G401 (cell line): Measurements from ENCODE around the gene ANKRD55. TPM values are rescaled to one million over a fixed set of nuclear protein-coding genes. Genes with fewer than 3 reads are reported as not detected.
"Not testable (repeated sequence)": the region's sequence is repeated elsewhere in the genome, so short reads cannot be mapped to it uniquely, and the experiment has no call there.

Source experiments
- DNase-seq: peaks from one replicate; pipeline ENCODE4 v3.0.0-alpha.2; 2015; ENCODE audit warnings: low spot score
- in situ Hi-C: cut with HindIII; loops from 2 replicates; pipeline ENCODE4 v1.10.0; 2016; ENCODE audit warnings: low sequenced_read_pairs, mixed read lengths
- total RNA-seq: library from RNA; depleted of rRNA; stranded (reverse); fragments of >200 nt; shearing (Covaris generic); gene quantifications from 2 replicates; pipeline ENCODE4 v1.2.3, GENCODE V29; 2014

Gene ANKRD55
- total RNA-seq, 1 experiment from 2014 or later = not detected

GRCh38 chr5:56215019-56215830 lies 17.9 kb downstream of the ANKRD55 start:
- in situ Hi-C loops = no loop called here
- no peak for DNase-seq

GRCh38 chr5:56213886-56214535 lies 19.1 kb downstream of the ANKRD55 start:
- DNase-seq, in situ Hi-C loops: not testable (repeated sequence)

- DNase-seq = no peak
- in situ Hi-C loops = no loop called here
Measured at GRCh38 chr5:56212130-56212879, 20.8 kb downstream of the ANKRD55 start.

DNA sequence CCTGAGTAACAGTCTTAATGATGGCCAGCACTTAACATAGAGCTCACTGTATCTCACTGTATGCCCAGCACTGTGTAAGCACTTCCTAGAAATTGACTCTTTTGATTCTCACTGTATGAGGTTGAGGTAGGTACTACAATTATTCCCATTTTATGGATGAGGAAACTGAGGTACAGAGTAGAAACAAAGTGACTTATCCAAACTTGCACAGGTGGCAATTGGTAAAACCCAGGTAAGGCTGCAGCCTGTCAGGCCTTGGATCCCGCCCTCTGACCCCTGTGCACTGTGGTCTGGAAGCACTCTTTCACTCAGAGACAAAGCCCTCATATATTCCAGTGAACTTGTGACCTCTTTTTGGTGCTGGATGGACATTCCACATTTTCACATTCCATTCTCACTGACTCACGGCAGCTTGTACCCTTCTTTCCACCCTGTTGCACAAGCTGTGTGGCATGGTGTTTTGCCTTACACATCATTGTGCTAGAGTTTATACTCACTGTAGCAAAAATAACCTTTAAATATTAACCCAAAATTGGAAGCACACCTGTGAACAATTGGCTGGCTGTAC lies 21.7 kb downstream of the ANKRD55 start:
- in situ Hi-C loops = no loop called here
- no peak for DNase-seq

- in situ Hi-C loops = no loop called here
Measured at GRCh38 chr5:56208681-56209080, 24.4 kb downstream of the ANKRD55 start.

DNA sequence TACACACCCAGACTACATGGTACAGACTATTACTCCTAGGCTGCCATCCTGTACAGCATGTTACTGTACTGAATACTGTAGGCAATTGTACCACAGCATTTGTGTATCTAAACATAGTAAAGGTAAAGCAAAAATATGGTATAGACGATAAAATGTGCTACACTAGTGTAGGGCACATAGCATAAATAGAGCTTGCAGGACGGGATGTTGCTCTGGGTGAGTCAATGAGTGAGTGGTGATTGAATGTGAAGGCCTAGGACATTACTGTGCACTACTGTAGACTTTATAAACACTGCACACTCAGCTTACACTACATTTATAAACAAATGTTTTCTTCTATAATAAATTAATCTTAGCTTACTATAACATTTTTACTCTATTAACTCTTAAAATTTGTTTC lies 25.6 kb downstream of the ANKRD55 start:
- DNase-seq = no peak
- in situ Hi-C loops = no loop called here

More at GRCh38 chr5:56208681-56209080, 24.4 kb downstream of the ANKRD55 start:
- DNase-seq = no peak

DNA sequence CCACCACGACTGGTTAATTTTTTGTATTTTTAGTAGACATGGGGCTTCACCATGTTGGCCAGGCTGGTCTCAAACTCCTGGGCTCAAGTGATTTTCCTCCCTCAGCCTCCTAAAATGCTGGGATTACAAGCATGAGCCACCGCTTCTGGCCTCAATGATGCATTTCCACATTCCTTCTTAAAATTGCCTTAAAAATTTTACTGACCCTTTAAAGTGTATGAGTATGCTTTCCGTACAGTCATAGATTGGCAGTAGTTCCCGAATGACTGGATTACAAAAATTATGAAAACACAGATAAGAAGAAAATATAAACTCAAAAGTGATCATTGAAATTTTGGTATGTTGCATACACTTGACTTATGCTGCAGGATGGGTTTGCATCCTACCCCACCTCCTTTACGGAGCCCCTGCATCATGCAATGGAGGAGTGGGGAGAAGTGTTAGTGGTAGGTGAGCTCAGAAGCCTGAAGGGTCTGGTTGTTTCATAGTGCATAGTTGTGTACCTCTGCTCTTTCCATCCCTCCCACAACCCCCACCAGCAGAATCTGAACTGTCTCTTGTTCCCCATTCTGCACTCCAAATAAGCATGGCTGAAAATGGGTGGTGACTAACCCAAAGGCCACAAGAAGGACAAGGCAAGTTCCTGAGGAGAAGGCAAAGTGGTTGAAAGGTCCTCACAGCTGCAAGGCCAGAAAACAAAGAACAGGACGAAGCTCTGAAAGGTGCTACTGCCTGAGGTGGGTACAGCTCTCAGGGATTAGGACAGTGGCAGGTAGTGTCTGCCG lies 26.8 kb downstream of the ANKRD55 start:
- no peak for DNase-seq
- in situ Hi-C loops = no loop called here

DNA sequence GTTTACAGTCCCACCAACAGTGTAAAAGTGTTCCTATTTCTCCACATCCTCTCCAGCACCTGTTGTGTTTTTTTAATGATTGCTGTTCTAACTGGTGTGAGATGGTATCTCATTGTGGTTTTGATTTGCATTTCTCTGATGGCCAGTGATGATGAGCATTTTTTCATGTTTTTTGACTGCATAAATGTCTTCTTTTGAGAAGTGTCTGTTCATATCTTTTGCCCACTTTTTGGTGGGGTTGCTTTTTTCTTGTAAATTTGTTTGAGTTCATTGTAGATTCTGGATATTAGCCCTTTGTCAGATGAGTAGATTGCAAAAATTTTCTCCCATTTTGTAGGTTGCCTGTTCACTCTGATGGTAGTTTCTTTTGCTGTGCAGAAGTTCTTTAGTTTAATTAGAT lies 29.2 kb downstream of the ANKRD55 start:
- in situ Hi-C loops, DNase-seq: not testable (repeated sequence)

DNA sequence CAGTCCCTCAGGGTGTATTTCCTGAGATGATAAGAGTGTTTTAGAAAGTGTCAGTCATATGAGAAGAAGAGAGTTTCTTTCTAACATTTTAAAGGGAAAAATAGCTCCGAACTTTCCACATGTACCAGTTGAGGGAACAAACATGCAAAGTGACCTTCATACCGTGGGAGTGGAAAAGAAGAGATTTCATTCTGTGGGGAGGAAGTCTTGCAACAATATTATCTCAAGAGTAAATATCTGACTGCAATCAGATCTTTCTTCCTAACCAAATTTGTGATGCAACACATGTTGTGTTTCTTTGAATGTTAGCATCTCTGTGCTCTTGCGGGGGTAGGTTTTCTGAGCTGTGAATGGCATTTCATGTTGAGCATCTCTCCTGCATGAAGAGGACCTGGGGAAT lies 30.6 kb downstream of the ANKRD55 start:
- in situ Hi-C loops = no loop called here
- no peak for DNase-seq

DNA sequence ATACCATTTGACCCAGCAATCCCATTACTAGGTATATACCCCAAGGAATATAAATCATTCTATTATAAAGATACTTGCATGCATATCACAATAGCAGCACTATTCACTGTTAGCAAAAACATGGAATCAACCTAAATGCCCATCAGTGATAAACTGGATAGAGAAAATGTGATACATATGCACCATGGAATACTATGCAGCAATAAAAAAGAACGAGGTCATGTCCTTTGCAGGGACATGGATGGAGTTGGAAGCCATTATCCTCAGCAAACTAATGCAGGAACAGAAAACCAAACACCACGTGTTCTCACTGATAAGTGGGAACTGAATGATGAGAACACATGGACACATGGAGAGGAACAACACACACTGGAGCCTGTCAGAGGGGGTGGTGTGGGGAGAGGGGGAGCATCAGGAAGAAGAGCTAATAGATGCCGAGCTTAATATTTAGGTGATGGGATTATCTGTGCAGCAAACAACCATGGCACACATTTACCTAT lies 31.3 kb downstream of the ANKRD55 start:
- DNase-seq, in situ Hi-C loops: not testable (repeated sequence)

DNA sequence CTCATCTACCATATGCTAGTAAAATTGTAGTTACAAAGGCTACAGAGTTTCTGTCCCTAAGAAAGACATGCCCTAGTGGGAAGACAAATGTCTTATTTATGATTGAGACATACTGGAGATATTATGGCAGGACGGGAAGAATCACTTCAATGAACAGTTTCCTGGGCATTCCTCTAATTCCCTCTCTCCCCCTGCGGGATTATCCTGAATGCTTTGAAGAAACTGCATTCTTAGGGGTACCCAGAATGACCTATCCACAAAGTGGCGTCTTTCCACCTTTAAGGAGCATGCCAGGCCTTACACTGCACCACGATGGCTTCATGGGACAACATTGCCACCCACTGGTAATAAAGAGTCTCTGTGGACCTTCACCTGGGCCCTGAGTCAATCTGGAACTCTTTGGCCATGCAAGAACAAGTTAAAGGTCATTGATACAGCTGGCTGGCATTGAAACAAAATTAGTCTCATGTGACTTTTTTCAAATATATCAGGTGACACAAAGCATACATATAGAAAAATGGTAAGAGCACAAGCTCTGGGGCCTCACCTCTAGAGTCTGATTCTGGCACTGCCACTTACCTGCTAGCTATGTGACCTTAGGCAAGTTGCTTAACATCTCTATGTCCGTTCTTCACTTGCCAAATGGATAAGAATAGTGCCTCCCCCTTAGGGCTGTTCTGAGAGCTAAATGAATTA lies 32.0 kb downstream of the ANKRD55 start:
- peak; percentile 19 for DNase-seq
- in situ Hi-C loops = no loop called here

DNA sequence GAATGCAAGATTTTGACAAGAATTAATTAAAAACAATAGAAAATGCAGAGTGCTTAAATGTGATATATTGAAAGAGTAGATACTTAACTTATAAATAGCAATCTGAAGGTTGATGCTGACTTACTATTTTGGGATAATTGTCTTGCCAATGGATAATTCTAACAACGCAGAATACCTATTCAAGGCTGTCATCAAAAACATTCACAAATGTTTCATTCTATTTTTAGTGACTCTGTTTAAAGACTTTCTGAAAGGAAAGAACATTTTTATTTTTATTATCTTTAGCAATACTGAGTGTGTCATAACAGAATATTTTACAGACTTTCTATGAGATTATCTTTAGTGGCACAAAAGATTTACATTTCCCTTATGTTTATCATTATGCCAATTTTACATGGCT lies 38.1 kb downstream of the ANKRD55 start:
- in situ Hi-C loops = no loop called here
- no peak for DNase-seq

- DNase-seq = no peak
- in situ Hi-C loops = no loop called here
Measured at GRCh38 chr5:56192246-56192645, 40.9 kb downstream of the ANKRD55 start.

DNA sequence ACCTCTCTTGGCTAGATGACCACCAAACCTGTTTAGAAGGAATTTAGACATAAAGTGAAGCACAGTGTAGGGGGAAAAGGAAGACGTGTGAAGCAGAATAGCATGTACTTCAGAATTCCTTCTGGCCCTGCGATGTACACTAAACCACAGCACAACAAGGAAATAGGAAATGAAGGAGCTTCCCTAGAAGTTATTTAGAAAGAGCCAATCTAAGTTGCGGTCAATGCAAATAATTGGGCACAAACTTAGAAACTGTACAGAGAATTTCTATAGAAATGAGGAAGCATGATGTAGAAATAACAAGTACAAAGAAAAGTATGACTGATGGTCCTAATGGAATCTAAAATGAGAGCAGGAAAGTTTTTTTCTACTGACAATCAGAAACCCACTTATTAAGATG lies 41.5 kb downstream of the ANKRD55 start:
- no peak for DNase-seq
- in situ Hi-C loops = no loop called here

GRCh38 chr5:56190497-56190896 lies 42.6 kb downstream of the ANKRD55 start:
- in situ Hi-C loops = no loop called here
- DNase-seq = no peak

DNA sequence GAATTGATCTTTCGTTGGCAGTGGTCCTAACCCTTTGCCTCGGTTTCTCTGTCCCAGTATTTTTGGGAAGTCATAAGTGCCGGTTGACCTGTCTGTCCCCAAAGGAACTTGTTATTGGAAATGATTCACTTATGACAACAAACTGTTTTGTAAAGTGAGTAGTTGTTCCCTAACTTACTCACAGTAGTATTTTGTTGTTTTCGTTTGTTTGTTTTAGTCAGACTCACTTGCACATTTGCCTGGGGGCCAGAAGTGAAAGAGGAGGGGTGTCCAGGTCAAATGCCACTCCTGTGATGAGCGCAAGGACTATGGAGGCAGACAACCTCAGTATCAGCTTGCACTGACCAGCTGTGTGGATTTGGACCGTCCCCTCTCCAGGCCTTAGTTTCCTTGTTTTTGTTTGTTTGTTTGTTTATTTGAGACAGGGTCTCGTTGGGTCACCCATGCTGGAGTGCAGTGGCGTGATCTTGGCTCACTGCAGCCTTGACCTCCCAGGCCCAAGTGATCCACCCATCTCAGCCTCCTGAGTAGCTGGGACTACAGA lies 47.3 kb downstream of the ANKRD55 start:
- in situ Hi-C loops = no loop called here
- DNase-seq = no peak

DNA sequence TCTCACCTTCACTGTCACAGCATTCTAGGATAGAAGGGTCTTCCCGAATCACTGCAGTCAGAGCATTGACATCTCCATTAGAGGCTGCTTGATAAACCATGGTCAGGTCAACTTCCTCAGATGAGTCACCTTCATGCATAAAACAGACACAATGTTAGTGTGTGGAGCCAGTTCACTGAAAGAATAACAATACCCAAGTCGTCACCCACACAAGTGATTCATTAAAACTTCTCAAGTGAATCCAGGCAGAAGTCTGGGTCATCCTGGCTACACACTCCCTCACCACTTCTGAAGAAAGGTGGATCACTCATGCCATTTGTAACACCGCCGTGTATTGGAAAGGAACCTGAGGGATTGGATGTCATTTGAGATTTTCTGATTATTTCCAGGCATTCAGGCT lies 49.6 kb downstream of the ANKRD55 start:
- in situ Hi-C loops = no loop called here
- no peak for DNase-seq

GRCh38 chr5:56179442-56179841 lies 53.7 kb downstream of the ANKRD55 start:
- in situ Hi-C loops = no loop called here

More at GRCh38 chr5:56179442-56179841, 53.7 kb downstream of the ANKRD55 start:
- no peak for DNase-seq
